ENCODE data around the gene DLEC1. TPM values are rescaled to one million over a fixed set of nuclear protein-coding genes. Genes with fewer than 3 reads are reported as not detected.

The DLEC1 gene
- total and polyA plus RNA-seq, 2 experiments from 2014 or later = 0.31 to 0.66 TPM

GRCh38 chr3:38108649-38109579, 69.9 kb downstream of the DLEC1 start:
- Histone ChIP-seq H3K27me3 (ENCODE audit: insufficient read depth) (no peaks in the 10 kb centered on the region), H3K79me2 (replicated peaks; ENCODE audit: insufficient read depth) (no peaks in the 10 kb centered on the region), H3K4me2 (no peak overlapping the region), H3K27ac (ENCODE audit: low read depth) (no peak overlapping the region), H3K36me3 (ENCODE audit: insufficient read depth) (no peaks in the 10 kb centered on the region), H2AFZ (no peak overlapping the region), H3K4me3 (no peak overlapping the region), H3K4me1 (ENCODE audit: insufficient read depth) (no peaks in the 10 kb centered on the region), H4K20me1 (replicated peaks; ENCODE audit: insufficient read depth) (no peaks in the 10 kb centered on the region; the same call in 1 of the 2 replicates), H3F3A (replicated peaks; ENCODE audit: low read depth) (no peaks in the 10 kb centered on the region), H3K9me2 (ENCODE audit: insufficient read depth) (no peaks in the 10 kb centered on the region)
- H3K4me1 Mint-ChIP-seq = no peaks in the 10 kb centered on the region
- TF ChIP-seq ZNF114 (CRISPR knock-in tag; IDR thresholded peaks at IDR 0.05) (no peak), EZH2phosphoT487 (IDR thresholded peaks at IDR 0.05; ENCODE audit: unreplicated experiment) (no peak), NANOG (IDR thresholded peaks at IDR 0.05; ENCODE audit: borderline replicate concordance) (no peak), POLR2AphosphoS5 (IDR thresholded peaks at IDR 0.05; ENCODE audit: low read depth) (no peak)
- peaks cover 8% of the 10 kb centered on the region; the same call in 2 of the 3 replicates for H3K9me3 Mint-ChIP-seq
- H3K4me3 Mint-ChIP-seq = no peak overlapping the region
- DNase-seq (ENCODE audit: low spot score) = no peak
- H3K36me3 Mint-ChIP-seq (ENCODE audit: low read depth) = no peaks in the 10 kb centered on the region
- ATAC-seq = no peak
- no peak overlapping the region for H3K27ac Mint-ChIP-seq
- peaks cover 5% of the 10 kb centered on the region for H3K27me3 Mint-ChIP-seq (ENCODE audit: insufficient read depth, low read depth, poor library complexity)

GRCh38 chr3:38109580-38110313, 70.7 kb downstream of the DLEC1 start:
- H3K36me3 ChIP-seq (ENCODE audit: insufficient read depth) = no peaks in the 10 kb centered on the region
- no peaks in the 10 kb centered on the region for H3F3A ChIP-seq (replicated peaks; ENCODE audit: low read depth)
- no peak overlapping the region for H3K4me2 ChIP-seq
- H3K27me3 Mint-ChIP-seq (ENCODE audit: insufficient read depth, low read depth, poor library complexity) = peaks cover 6% of the 10 kb centered on the region
- no peaks in the 10 kb centered on the region for H3K79me2 ChIP-seq (replicated peaks; ENCODE audit: insufficient read depth)
- no peak overlapping the region for H3K4me3 ChIP-seq
- no peaks in the 10 kb centered on the region; the same call in 1 of the 2 replicates for H4K20me1 ChIP-seq (replicated peaks; ENCODE audit: insufficient read depth)
- peaks cover 8% of the 10 kb centered on the region; the same call in 1 of the 3 replicates for H3K9me3 Mint-ChIP-seq
- TF ChIP-seq NANOG (IDR thresholded peaks at IDR 0.05; ENCODE audit: borderline replicate concordance) (no peak), POLR2AphosphoS5 (IDR thresholded peaks at IDR 0.05; ENCODE audit: low read depth) (no peak), CTCF (conservative IDR thresholded peaks at IDR 0.05; ENCODE audit: low read depth in 2 of 2) (no peak), REST (IDR thresholded peaks at IDR 0.05; ENCODE audit: unreplicated experiment) (no peak), ZNF462 (CRISPR knock-in tag; IDR thresholded peaks at IDR 0.05) (no peak)
- no peak overlapping the region for H3K27ac Mint-ChIP-seq
- no peaks in the 10 kb centered on the region for H3K36me3 Mint-ChIP-seq (ENCODE audit: low read depth)
- no peak overlapping the region for H2AFZ ChIP-seq
- no peak for ATAC-seq
- no peaks in the 10 kb centered on the region for H3K27me3 ChIP-seq (ENCODE audit: insufficient read depth)
- no peak for DNase-seq (ENCODE audit: low spot score)
- H3K4me1 Mint-ChIP-seq = no peaks in the 10 kb centered on the region
- H3K27ac ChIP-seq (ENCODE audit: low read depth) = no peak overlapping the region
- no peaks in the 10 kb centered on the region for H3K4me1 ChIP-seq (ENCODE audit: insufficient read depth)
- H3K4me3 Mint-ChIP-seq = no peak overlapping the region
- no peaks in the 10 kb centered on the region for H3K9me2 ChIP-seq (ENCODE audit: insufficient read depth)

All from GM23338 (cell line).